IPS DF 4.7 (cell line): Measurements from ENCODE around the gene GRM7.

Experiments
- DNase-seq: peaks from one replicate; pipeline ENCODE4 v3.0.0-alpha.2; 2013; ENCODE audit warnings: low spot score; ENCODE audit errors: extremely low read depth

The GRM7 gene

GRCh38 chr3:7293286-7293685 lies 432.4 kb downstream of the GRM7 start:
- DNase-seq, result no peak

- DNase-seq, result no peak
Measured at GRCh38 chr3:7305561-7305960, 444.6 kb downstream of the GRM7 start.

- DNase-seq, result no peak
Measured at GRCh38 chr3:7306901-7307300, 446.0 kb downstream of the GRM7 start.

GRCh38 chr3:7307410-7307809 lies 446.5 kb downstream of the GRM7 start:
- no peak for DNase-seq

- DNase-seq, result no peak
Measured at GRCh38 chr3:7309641-7310102, 448.8 kb downstream of the GRM7 start.

GRCh38 chr3:7315037-7315436 lies 454.1 kb downstream of the GRM7 start:
- no peak for DNase-seq

- no peak for DNase-seq
Measured at GRCh38 chr3:7322957-7323669, 462.2 kb downstream of the GRM7 start.

GRCh38 chr3:7328339-7328738 lies 467.4 kb downstream of the GRM7 start:
- no peak for DNase-seq

- no peak for DNase-seq
Measured at GRCh38 chr3:7332696-7333095, 471.8 kb downstream of the GRM7 start.

- no peak for DNase-seq
Measured at GRCh38 chr3:7333125-7333524, 472.2 kb downstream of the GRM7 start.

- DNase-seq, result no peak
Measured at GRCh38 chr3:7340795-7341194, 479.9 kb downstream of the GRM7 start.

GRCh38 chr3:7346364-7346763 lies 485.4 kb downstream of the GRM7 start:
- no peak for DNase-seq

- DNase-seq, result no peak
Measured at GRCh38 chr3:7357101-7357500, 496.2 kb downstream of the GRM7 start.

- no peak for DNase-seq
Measured at GRCh38 chr3:7367968-7368367, 507.1 kb downstream of the GRM7 start.

- DNase-seq, result no peak
Measured at GRCh38 chr3:7368597-7368996, 507.7 kb downstream of the GRM7 start.

GRCh38 chr3:7371693-7372572 lies 511.0 kb downstream of the GRM7 start:
- DNase-seq, result no peak

- DNase-seq, result no peak
Measured at GRCh38 chr3:7377103-7377502, 516.2 kb downstream of the GRM7 start.

GRCh38 chr3:7381741-7382140 lies 520.8 kb downstream of the GRM7 start:
- no peak for DNase-seq

- DNase-seq, result no peak
Measured at GRCh38 chr3:7382293-7383010, 521.5 kb downstream of the GRM7 start.

GRCh38 chr3:7385635-7386034 lies 524.7 kb downstream of the GRM7 start:
- no peak for DNase-seq

GRCh38 chr3:7388026-7388425 lies 527.1 kb downstream of the GRM7 start:
- DNase-seq, result no peak

- no peak for DNase-seq
Measured at GRCh38 chr3:7392206-7392605, 531.3 kb downstream of the GRM7 start.
